ENCODE measurements around the gene DHRS7.

DNA sequence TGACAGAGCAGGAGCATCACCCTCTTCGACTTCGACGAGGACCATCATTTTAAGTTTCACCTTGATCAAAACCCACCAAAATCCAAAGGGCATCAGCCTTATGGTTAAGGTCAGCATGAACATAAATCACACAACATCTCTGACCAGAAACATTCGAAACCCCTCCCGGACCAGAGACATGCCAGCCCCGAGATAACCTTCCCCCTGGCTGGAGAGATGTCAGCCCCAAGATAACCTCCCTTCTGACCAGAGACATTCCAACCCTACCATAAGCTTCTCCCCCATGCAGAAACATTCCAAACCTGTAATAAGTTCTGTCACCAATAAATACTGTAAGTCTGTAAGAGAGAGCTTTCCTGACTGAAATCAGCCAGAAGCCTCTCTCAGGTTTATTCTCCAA, 67.2 kb downstream of the DHRS7 start:
- TF ChIP-seq, protein P1, sequence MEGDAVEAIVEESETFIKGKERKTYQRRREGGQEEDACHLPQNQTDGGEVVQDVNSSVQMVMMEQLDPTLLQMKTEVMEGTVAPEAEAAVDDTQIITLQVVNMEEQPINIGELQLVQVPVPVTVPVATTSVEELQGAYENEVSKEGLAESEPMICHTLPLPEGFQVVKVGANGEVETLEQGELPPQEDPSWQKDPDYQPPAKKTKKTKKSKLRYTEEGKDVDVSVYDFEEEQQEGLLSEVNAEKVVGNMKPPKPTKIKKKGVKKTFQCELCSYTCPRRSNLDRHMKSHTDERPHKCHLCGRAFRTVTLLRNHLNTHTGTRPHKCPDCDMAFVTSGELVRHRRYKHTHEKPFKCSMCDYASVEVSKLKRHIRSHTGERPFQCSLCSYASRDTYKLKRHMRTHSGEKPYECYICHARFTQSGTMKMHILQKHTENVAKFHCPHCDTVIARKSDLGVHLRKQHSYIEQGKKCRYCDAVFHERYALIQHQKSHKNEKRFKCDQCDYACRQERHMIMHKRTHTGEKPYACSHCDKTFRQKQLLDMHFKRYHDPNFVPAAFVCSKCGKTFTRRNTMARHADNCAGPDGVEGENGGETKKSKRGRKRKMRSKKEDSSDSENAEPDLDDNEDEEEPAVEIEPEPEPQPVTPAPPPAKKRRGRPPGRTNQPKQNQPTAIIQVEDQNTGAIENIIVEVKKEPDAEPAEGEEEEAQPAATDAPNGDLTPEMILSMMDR (IDR thresholded peaks at IDR 0.05) = no peak
- no peak for TF ChIP-seq POLR2A (IDR thresholded peaks at IDR 0.05)
